Measurements from ENCODE around the gene TP53I11. TPM values are rescaled to one million over a fixed set of nuclear protein-coding genes. Genes with fewer than 3 reads are reported as not detected.

TP53I11 gene
- total RNA-seq, 1 donor from 2014 or later = 20.4 TPM

DNA sequence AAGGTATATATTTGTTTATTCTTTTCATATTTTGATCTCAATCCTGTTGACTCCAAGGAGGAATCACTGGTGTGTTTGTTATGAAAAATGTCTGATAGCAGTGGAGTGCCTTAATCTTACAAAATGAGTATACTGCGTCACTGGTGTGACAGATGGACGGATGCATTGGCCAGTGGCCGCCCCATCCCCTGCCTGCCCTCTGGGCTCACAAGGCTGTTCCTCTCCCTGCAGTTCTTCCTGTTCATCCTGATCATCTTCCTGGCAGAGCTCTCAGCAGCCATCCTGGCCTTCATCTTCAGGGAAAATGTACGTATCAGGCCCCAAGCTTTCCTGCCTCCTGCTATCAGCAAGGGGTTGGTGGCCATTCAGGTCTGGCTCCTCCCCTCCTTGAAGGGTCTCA is 32.9 kb downstream of the TP53I11 start:
- no peak for FAIRE-seq
- no peak for DNase-seq (ENCODE audit: low spot score in 2 of 2)

- FAIRE-seq (no peak), DNase-seq (ENCODE audit: low spot score in 2 of 2) (no peak)
Observed at GRCh38 chr11:44916801-44917385, 33.8 kb downstream of the TP53I11 start.

GRCh38 chr11:44916331-44916730 is 34.4 kb downstream of the TP53I11 start:
- no peak for FAIRE-seq

GRCh38 chr11:44915621-44916020 is 35.1 kb downstream of the TP53I11 start:
- FAIRE-seq (no peak), DNase-seq (ENCODE audit: low spot score in 2 of 2) (no peak)

More at GRCh38 chr11:44916331-44916730, 34.4 kb downstream of the TP53I11 start:
- no peak for DNase-seq (ENCODE audit: low spot score in 2 of 2)

DNA sequence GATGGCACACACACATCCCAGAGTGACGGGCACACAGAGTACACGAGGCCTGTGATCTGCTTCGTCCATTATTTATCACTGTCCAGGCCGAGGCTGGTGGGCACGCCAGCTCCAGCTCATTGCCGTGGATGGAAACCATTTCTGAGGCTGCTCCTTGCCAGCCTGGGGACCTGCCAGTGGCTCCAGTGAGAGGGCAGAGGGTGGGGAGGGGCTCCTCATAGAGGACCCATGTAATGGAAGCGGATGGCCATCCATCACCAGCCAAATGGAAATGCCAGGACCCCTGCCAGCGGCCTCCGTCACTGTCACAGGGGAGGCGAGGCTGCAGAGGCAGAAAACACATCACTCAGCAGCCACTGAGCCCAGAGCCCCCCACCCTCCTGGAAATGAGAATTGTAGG is 35.7 kb downstream of the TP53I11 start:
- no peak for FAIRE-seq
- DNase-seq (ENCODE audit: low spot score in 2 of 2) = no peak

- DNase-seq (ENCODE audit: low spot score in 2 of 2) = no peak
- FAIRE-seq = no peak
Observed at GRCh38 chr11:44914105-44914504, 36.6 kb downstream of the TP53I11 start.

DNA sequence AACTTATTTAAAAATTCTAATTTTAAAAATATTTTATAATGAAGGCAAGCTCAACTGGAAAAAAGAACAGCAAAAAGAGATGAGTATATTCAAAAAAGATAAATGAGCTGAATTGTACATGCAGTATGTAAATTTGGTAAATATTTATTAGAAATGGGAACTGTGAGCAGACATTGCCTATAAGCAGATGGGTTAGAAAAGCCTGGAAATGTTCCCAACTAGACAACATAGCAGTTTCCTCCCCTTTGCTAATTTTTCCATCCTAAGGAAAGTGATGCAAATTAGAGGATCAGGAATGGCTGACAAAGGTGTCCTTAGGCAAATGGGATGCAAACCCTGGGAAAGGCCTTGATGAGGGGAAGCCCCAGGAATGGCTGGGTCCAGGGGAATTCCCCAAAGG is 37.2 kb downstream of the TP53I11 start:
- DNase-seq (ENCODE audit: low spot score in 2 of 2) (no peak), FAIRE-seq (no peak)

- FAIRE-seq = no peak
- no peak for DNase-seq (ENCODE audit: low spot score in 2 of 2)
Observed at GRCh38 chr11:44912270-44912987, 38.3 kb downstream of the TP53I11 start.

GRCh38 chr11:44911029-44911814 is 39.5 kb downstream of the TP53I11 start:
- FAIRE-seq (no peak), DNase-seq (ENCODE audit: low spot score in 2 of 2) (peak; percentile 76 to 88)

GRCh38 chr11:44910591-44910990 is 40.1 kb downstream of the TP53I11 start:
- FAIRE-seq (no peak), DNase-seq (ENCODE audit: low spot score in 2 of 2) (no peak)

DNA sequence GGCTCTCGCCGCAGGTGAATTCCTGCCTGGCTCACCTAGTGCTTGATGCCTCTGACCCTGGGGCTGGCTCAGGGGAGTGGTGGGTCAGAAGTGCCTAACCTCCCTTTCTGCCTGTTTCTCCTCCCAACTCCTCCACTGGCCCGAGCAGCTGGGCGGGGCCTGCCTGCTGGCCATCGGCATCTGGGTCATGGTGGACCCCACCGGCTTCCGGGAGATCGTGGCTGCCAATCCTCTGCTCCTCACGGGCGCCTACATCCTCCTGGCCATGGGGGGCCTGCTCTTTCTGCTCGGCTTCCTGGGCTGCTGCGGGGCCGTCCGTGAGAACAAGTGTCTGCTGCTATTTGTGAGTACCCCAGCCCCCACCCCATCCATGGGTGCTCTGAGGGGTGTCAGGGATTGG is 41.1 kb downstream of the TP53I11 start:
- DNase-seq (ENCODE audit: low spot score in 2 of 2) (no peak), FAIRE-seq (no peak)

- FAIRE-seq (no peak), DNase-seq (ENCODE audit: low spot score in 2 of 2) (no peak)
Observed at GRCh38 chr11:44906649-44907048, 44.0 kb downstream of the TP53I11 start.

DNA sequence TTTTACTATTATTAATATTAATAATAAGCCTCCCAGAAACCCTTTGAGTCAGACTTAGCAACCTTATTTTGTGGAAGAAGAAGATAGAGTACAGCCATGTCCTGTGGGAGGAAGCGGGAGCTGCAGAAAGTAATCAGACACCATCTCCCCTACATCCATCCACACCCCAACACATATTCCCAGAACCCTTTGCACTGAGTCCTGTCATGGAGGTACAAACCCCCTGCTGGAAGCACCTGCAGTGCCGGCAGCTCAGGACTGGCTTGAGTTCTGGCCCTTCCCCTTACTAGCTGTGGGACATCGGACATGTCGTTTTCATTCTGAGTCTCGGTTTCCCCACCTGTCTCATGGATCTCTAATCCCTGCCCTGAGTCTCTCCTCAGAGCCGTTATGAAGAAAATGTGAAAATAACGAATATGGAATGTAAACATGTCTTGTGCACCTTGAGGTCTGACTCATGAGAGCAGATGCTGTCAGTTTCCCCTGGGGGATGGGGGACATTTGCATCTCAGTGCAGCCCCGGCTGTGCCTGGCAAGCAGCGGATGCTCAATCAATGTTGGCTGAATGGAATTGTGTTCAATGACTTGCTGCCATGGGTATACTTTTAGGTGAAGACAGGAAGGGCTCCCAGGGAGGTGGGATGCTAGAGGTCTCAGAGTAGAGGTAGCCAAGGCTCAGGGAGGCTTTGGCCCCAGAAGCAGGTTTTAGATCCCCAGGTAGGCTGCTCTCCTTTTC is 45.4 kb downstream of the TP53I11 start:
- DNase-seq (ENCODE audit: low spot score in 2 of 2) = no peak
- FAIRE-seq = no peak

DNA sequence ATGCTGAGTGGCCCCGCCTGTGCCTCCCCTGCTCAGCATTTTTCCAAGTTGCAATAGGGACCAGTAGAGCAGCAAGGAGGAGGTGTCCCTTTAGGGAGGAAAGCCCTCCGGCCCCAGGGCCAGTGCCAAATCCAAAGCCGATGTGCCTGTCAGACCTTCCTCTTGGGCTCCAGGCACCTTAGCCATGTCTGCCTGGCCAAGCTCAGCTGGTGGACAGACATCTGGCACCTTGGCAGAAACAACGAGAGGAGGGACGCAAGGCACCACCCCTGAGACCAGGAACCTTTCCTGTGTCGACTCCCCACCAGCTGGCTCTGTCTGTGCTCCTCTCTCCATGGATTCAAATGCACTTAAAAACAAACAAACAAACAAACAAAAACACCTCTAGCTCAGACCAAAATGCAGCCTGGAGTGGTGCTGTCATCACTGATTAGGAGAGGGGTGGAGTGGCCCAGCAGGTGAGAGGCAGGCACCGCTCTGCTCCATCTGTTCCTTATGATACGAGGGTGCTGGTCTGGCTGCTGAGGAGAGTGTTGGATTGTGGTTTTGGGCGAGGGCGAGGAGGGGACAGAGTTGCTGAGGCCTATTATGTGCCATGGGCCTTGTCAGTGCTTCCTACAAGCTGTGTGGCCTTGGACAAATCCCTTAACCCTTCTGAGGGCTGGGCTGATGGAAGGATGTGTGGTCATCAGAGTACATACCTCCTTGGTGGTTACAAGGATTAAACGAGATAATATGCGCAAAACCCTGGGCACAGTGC is 46.2 kb downstream of the TP53I11 start:
- DNase-seq (ENCODE audit: low spot score in 2 of 2) (no peak), FAIRE-seq (no peak)

GRCh38 chr11:44903518-44903917 is 47.2 kb downstream of the TP53I11 start:
- FAIRE-seq (no peak), DNase-seq (ENCODE audit: low spot score in 2 of 2) (no peak)

DNA sequence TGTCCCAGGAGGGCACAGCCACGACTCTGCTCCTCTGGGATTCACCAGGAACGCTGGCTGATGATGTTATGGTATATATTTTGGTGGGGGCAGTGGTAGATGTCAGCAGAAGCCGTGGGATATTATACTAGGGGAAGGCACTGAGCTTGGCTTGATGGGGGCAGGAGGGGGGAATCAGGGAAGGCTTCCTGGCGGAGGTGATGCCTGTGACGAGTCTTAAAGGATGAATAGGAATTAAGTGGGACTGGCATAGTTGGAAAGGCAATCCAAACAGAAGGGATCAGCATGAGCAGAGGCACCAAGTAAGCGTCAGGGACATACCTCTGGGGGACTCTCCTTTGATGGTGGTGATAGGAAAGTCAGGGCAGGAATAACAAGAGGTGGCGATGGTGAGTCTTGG is 47.6 kb downstream of the TP53I11 start:
- no peak for DNase-seq (ENCODE audit: low spot score in 2 of 2)
- FAIRE-seq = no peak

DNA sequence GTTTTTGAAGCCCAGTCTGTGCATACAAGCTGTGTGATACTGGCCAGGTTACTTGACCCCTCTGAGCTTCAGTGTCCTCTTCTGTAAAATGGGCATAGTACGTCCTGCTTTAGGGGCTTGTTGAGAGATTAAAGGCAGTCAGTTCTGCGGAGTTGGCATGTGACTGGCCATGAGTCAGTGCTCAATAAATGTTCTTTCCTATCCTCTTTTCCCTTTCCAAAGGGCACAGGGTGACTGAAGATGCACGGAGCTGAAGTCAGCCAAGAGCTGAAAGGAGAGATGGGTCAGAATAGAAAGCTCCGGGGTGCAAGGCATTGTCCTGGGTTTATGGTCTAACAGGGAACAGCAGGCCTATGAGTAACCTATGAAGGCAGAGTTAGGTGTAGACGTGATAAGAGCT is 48.9 kb downstream of the TP53I11 start:
- DNase-seq (ENCODE audit: low spot score in 2 of 2) = no peak
- FAIRE-seq = no peak

- DNase-seq (ENCODE audit: low spot score in 2 of 2) (no peak), FAIRE-seq (no peak)
Observed at GRCh38 chr11:44901120-44901633, 49.5 kb downstream of the TP53I11 start.

GRCh38 chr11:44899959-44900358 is 50.7 kb downstream of the TP53I11 start:
- FAIRE-seq (no peak), DNase-seq (ENCODE audit: low spot score in 2 of 2) (no peak)

Data from frontal cortex (tissue), 4 donors.